HG03432 (cell line): ENCODE data around the gene TNPO1.

Experiments
- ATAC-seq: cut with Tn5 transposase; IDR thresholded peaks from one replicate; pipeline ENCODE4 v1.9.1; 2021; ENCODE audit warnings: mild to moderate bottlenecking, moderate library complexity; ENCODE audit not compliant: unreplicated experiment

TNPO1 gene

GRCh38 chr5:72850113-72850512, 33.7 kb downstream of the TNPO1 start:
- ATAC-seq, result no peak

- no peak for ATAC-seq
Measured at GRCh38 chr5:72852356-72852755, 35.9 kb downstream of the TNPO1 start.

- ATAC-seq, result no peak
Measured at GRCh38 chr5:72854419-72854818, 38.0 kb downstream of the TNPO1 start.

GRCh38 chr5:72855821-72856220, 39.4 kb downstream of the TNPO1 start:
- ATAC-seq, result no peak

- no peak for ATAC-seq
Measured at GRCh38 chr5:72857396-72857795, 40.9 kb downstream of the TNPO1 start.

- no peak for ATAC-seq
Measured at GRCh38 chr5:72859127-72859526, 42.7 kb downstream of the TNPO1 start.

- no peak for ATAC-seq
Measured at GRCh38 chr5:72860499-72860898, 44.0 kb downstream of the TNPO1 start.

GRCh38 chr5:72871366-72872024, 55.0 kb downstream of the TNPO1 start:
- no peak for ATAC-seq

- ATAC-seq, result no peak
Measured at GRCh38 chr5:72878854-72879253, 62.4 kb downstream of the TNPO1 start.

GRCh38 chr5:72882989-72883388, 66.5 kb downstream of the TNPO1 start:
- ATAC-seq, result no peak

- ATAC-seq, result no peak
Measured at GRCh38 chr5:72883850-72884249, 67.4 kb downstream of the TNPO1 start.

- no peak for ATAC-seq
Measured at GRCh38 chr5:72884892-72885291, 68.4 kb downstream of the TNPO1 start.

GRCh38 chr5:72885824-72886223, 69.4 kb downstream of the TNPO1 start:
- ATAC-seq, result no peak

- no peak for ATAC-seq
Measured at GRCh38 chr5:72888595-72888994, 72.1 kb downstream of the TNPO1 start.

GRCh38 chr5:72889324-72889723, 72.9 kb downstream of the TNPO1 start:
- no peak for ATAC-seq

- no peak for ATAC-seq
Measured at GRCh38 chr5:72892846-72893245, 76.4 kb downstream of the TNPO1 start.

- no peak for ATAC-seq
Measured at GRCh38 chr5:72895758-72896157, 79.3 kb downstream of the TNPO1 start.

- ATAC-seq, result no peak
Measured at GRCh38 chr5:72906806-72907205, 90.3 kb downstream of the TNPO1 start.

- ATAC-seq, result no peak
Measured at GRCh38 chr5:72908664-72909063, 92.2 kb downstream of the TNPO1 start.

GRCh38 chr5:72917371-72917776, 100.9 kb downstream of the TNPO1 start:
- no peak for ATAC-seq

- no peak for ATAC-seq
Measured at GRCh38 chr5:72920690-72921502, 104.4 kb downstream of the TNPO1 start.

- ATAC-seq, result no peak
Measured at GRCh38 chr5:72921886-72922285, 105.4 kb downstream of the TNPO1 start.
